HG03196 (cell line): ENCODE results near the gene NHS.

Source experiments
- ATAC-seq: cut with Tn5 transposase; IDR thresholded peaks from one replicate; pipeline ENCODE4 v1.9.1; 2021; ENCODE audit not compliant: unreplicated experiment

The NHS gene

GRCh38 chrX:17662391-17662790 is 287.4 kb downstream of the NHS start:
- no peak for ATAC-seq

GRCh38 chrX:17668929-17669328 is 293.9 kb downstream of the NHS start:
- no peak for ATAC-seq

- no peak for ATAC-seq
These were observed 294.5 kb downstream of the NHS start for GRCh38 chrX:17669458-17669857.

- no peak for ATAC-seq
These were observed 294.9 kb downstream of the NHS start for GRCh38 chrX:17669891-17670290.

GRCh38 chrX:17670874-17671273 is 295.9 kb downstream of the NHS start:
- ATAC-seq: no peak

DNA sequence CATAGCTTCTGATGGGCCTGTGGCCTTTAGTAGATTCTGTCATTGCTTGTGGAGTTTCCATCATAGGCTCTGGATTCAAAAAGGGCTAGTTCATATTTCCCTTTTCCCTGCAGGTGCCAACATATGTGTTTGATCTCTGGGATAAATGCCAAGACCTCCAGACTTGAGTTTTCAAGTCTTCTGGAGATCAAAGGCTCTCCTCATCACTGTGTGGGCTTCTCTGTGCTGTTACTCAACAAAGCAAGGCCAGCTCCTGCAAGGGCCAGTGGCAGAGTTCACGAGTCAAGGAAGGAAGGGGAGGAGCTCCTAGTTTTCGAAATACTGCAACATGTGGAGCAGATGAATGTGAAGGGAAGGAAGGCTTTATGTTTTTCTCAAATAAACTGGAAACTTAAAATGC is 299.6 kb downstream of the NHS start:
- no peak for ATAC-seq

- ATAC-seq: no peak
These were observed 304.3 kb downstream of the NHS start for GRCh38 chrX:17679261-17679660.

- ATAC-seq: no peak
These were observed 304.8 kb downstream of the NHS start for GRCh38 chrX:17679820-17680219.

DNA sequence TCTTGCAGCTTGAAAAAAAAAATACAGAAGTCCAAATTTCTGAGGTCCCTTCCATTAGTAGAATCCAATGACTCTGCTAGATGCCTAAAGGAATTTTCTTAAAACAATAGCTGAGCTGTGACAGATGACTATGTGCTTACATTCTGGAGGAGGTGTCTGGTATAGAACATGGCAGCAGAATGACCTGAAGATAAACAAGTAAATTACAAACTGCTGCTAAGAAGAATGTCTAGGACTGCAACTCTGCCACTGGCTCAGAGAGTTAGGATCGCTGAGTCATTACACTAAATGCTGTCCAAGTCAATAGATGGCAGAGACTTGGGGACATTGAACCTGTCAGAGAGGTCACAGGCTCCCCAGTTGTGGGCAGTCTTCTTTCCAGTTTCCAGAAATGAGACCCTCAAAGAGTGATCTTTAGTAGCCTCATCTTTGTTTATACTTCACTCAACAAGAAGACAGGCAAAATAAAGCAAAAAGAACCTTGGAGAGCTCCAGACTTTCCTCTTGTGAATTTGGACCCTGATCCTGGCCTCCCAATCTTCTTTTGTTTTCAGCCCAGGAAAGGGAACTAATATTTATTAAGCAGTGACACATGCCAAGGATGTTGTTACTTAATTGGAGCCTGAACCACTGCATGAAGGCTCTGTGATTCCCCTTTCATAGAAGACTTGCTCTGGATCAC is 305.9 kb downstream of the NHS start:
- no peak for ATAC-seq

GRCh38 chrX:17682259-17682658 is 307.3 kb downstream of the NHS start:
- no peak for ATAC-seq

DNA sequence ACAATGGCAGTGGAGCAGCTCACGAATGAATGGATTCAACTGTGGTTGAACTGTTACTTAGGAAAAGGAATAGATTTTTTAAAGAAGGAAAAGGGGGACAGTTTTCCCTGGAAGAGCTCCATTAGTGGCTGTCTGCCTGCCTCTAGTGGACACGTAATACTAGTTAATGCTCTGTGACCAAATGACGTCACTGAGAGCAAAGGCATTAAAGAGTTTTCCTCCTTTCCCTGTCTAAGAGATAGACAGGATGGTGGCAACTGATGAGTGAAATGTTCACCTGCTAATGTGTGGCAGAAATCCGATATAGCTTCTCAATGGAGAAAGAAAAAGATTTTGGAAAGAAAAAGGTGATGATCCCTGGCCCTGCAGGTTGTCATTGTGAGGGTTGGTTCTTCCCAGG is 310.0 kb downstream of the NHS start:
- ATAC-seq: no peak

DNA sequence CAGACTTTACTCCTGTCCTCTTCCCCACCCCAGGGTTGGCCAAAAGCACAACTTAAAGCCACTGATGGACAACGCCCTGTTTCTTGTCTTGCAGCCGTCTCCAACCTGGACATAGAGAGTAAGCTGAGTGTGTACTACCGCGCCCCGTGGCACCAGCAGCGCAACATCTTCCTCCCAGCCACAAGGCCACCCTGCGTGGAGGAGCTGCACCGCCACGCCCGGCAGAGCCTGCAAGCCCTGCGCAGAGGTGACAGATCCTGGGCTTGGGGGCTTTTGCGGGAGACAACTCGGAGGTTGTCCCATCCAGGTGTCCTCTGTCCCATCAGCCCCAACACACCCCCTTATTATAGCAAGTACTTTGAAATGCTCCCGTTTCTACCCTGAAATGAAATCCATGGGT is 312.6 kb downstream of the NHS start:
- ATAC-seq: no peak

- ATAC-seq: no peak
These were observed 315.0 kb downstream of the NHS start for GRCh38 chrX:17689971-17690409.

DNA sequence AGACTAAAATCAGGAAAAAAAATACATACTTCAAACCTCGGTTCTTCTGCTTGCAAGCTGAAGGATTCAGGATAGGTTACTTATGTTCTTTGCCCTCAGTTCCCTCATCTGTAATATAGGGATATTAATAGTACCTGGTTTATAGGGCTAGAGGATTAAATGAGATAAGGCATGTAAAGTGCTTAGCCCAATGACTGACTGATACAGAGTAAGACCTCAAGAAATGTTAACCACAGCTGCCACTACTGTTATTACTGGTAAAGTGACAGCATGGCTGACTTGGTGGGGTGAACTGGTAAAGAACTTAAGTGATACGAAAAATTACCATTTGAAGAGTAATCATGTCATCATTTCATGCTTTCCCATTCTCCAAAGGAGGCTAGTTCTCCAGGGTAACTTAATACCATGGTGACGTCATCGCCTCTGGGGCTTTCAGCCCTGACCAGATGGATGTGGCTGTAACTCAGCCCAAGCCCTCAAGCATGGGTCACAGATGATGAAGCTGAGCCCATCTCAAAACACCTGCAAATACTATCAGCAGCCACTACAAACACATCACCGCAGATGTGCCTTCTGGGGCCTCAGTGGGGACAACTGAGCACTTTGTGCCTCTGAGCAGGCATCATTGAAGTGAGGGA is 317.8 kb downstream of the NHS start:
- ATAC-seq: no peak

GRCh38 chrX:17697191-17697590 is 322.2 kb downstream of the NHS start:
- no peak for ATAC-seq

- ATAC-seq: no peak
These were observed 326.0 kb downstream of the NHS start for GRCh38 chrX:17700976-17701375.

DNA sequence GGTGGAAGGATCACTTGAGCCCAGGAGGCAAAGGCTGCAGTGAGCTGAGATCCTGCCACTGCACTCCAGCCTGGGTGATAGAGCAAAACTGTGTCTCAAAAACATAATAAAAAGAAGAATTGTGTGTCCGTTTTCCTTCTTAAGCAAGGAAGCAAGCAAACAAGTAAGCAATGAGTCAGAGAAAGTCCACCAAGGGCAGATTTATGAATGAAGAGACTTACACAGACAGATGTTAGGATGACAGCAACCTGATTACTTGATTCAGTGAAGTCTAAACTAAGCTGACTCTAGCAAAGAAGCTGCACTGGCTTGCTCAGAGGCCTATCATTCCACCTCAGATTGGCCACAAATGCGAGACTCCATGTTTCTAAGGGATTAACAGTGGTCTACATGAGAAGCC is 328.2 kb downstream of the NHS start:
- ATAC-seq: no peak

DNA sequence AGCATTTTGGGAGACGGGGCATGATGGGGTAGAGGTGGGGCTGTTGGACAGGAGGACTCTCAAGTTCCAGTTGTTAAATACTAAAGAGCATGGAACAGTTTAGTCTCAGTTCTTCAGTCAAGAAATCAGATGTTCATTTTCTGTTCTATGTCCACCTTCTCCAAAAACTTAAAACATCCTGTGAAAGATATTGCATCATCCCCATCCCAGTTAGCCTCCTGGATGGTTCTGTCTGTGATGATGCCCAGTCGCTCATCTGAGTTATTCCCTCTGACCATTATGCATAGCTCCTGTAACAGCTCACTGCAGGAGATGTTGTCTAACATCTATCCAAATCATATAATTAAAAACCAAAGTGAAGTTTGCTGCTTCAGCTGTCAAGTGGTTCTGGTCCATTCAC is 330.2 kb downstream of the NHS start:
- ATAC-seq: no peak

GRCh38 chrX:17706676-17707075 is 331.7 kb downstream of the NHS start:
- no peak for ATAC-seq

DNA sequence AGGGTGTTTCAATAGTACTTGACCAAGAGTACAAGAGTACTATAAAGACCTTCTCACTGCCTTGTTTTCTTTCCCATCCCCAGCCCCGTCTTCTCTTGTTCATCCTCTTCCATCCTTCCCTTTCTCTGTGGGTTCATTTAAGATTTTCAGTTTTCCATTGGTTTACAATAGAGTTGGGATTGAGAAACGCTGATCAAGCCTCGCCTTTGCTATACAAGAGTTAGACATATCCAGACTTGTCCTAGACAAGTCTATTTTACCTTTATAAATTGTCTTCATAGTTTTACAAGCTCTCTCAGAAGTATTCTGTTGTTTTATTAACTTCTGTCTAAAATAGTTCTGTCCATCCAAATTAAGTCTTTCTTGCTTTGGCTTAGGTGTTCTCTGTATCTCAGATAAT is 332.7 kb downstream of the NHS start:
- ATAC-seq: no peak

GRCh38 chrX:17710871-17711301 is 335.9 kb downstream of the NHS start:
- ATAC-seq: no peak

- ATAC-seq: no peak
These were observed 338.3 kb downstream of the NHS start for GRCh38 chrX:17713288-17713687.

DNA sequence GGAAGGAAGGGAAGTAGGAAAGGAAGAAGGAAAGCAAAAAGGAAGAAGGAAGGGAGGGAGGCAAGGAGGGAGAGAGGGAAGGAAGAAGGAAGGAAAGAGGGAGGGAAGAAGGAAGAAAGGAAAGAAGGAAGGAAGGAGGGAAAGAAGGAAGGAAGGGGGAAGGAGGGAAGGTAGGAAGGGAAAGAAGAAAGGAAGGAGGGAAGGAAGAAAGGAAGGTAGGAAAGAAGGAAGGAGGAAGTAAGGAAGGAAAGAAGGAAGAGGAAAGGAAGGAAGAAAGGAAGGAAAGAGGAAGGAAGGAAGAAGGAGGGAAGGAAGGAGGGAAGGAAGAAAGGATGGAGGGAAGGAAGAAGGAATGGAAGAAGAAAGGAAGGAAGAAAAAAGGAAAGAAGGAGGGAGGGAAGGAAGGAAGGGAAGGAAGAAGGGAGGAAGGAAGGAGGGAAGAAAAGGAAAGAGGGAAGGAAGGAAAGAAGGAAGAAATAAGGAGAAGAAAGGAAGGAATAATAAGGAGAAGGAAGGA is 343.7 kb downstream of the NHS start:
- no peak for ATAC-seq
